HepG2 (cell line): ENCODE results near the gene MZT1. TPM values are rescaled to one million over a fixed set of nuclear protein-coding genes. Genes with fewer than 3 reads are reported as not detected.

ENCODE experiments used
- ASH2L ChIP-seq: fragments of 300-600, 200-600 bp; sonication (generic); IDR thresholded peaks from 2 replicates; pipeline ENCODE4 v1.7.0; 2017; ENCODE audit warnings: low read depth, mild to moderate bottlenecking, moderate library complexity, mixed read lengths, low read length; ENCODE audit not compliant: insufficient read length
- CHD2 ChIP-seq: IDR thresholded peaks from 2 replicates; pipeline ENCODE4 v1.6.1; 2011; ENCODE audit warnings: low read depth, low read length, improper control_type of control experiment
- DR1 ChIP-seq: sonication (generic); formaldehyde crosslinking; IDR thresholded peaks from 2 replicates; pipeline ENCODE4 v1.8.0; 2021; ENCODE audit warnings: mild to moderate bottlenecking, missing genetic modification reagents, inconsistent platforms
- FOSL2 ChIP-seq: sonication (generic); formaldehyde crosslinking; IDR thresholded peaks from 2 replicates; pipeline ENCODE4 v1.4.0; 2020; ENCODE audit warnings: missing genetic modification reagents
- FOXC1 ChIP-seq: sonication (generic); formaldehyde crosslinking; IDR thresholded peaks from 2 replicates; pipeline ENCODE4 v1.8.0; 2022; ENCODE audit warnings: mild to moderate bottlenecking, missing genetic modification reagents, borderline replicate concordance
- HES4 ChIP-seq: sonication (generic); formaldehyde crosslinking; IDR thresholded peaks from 2 replicates; pipeline ENCODE4 v1.9.0; 2021; ENCODE audit warnings: mild to moderate bottlenecking, missing genetic modification reagents, borderline replicate concordance
- KAT7 ChIP-seq: IDR thresholded peaks from 2 replicates; pipeline ENCODE4 v1.6.1; 2018; ENCODE audit warnings: borderline replicate concordance, missing compliant biosample characterization
- MIER2 ChIP-seq: IDR thresholded peaks from 2 replicates; pipeline ENCODE4 v1.6.1; 2016; ENCODE audit warnings: missing biosample characterization, missing genetic modification reagents
- NFKBIZ ChIP-seq: IDR thresholded peaks from 2 replicates; pipeline ENCODE4 v1.6.1; 2018; ENCODE audit warnings: missing genetic modification reagents, missing compliant biosample characterization
- PCBP1 ChIP-seq: fragments of 200-400 bp; formaldehyde crosslinking; IDR thresholded peaks from 2 replicates; pipeline ENCODE4 v1.6.1; 2017; ENCODE audit warnings: mild to moderate bottlenecking, low read depth, low read length, borderline replicate concordance
- RBM39 ChIP-seq: fragments of 200-400 bp; formaldehyde crosslinking; IDR thresholded peaks from one replicate; pipeline ENCODE4 v1.6.1; 2018; ENCODE audit warnings: antibody characterized with exemption, mild to moderate bottlenecking, low read depth, low read length; ENCODE audit not compliant: poor library complexity, severe bottlenecking
- RXRB ChIP-seq: IDR thresholded peaks from 2 replicates; pipeline ENCODE4 v1.6.1; 2016; ENCODE audit warnings: borderline replicate concordance, missing genetic modification reagents, missing compliant biosample characterization
- SKI ChIP-seq: fragments of 450-650 bp; IDR thresholded peaks from one replicate; pipeline ENCODE4 v1.6.1; 2018; ENCODE audit warnings: mild to moderate bottlenecking; ENCODE audit not compliant: partially characterized antibody
- UBTF ChIP-seq: sonication (generic); formaldehyde crosslinking; IDR thresholded peaks from 2 replicates; pipeline ENCODE4 v1.4.0; 2020; ENCODE audit warnings: mild to moderate bottlenecking, missing genetic modification reagents
- ZFP41 ChIP-seq: sonication (generic); formaldehyde crosslinking; IDR thresholded peaks from 2 replicates; pipeline ENCODE4 v1.4.0; 2020; ENCODE audit warnings: mild to moderate bottlenecking, missing genetic modification reagents, borderline replicate concordance
- ZNF234 ChIP-seq: sonication (generic); formaldehyde crosslinking; conservative IDR thresholded peaks from 2 replicates; pipeline ENCODE4 v1.5.1; 2020; ENCODE audit warnings: mild to moderate bottlenecking, missing genetic modification reagents
- ZNF329 ChIP-seq: sonication (generic); formaldehyde crosslinking; IDR thresholded peaks from 2 replicates; pipeline ENCODE4 v1.9.0; 2021; ENCODE audit warnings: low read depth, mild to moderate bottlenecking, missing genetic modification reagents
- ZNF331 ChIP-seq: sonication (generic); formaldehyde crosslinking; IDR thresholded peaks from 2 replicates; pipeline ENCODE4 v1.4.0; 2020; ENCODE audit warnings: missing genetic modification reagents
- ZNF431 ChIP-seq: sonication (generic); formaldehyde crosslinking; IDR thresholded peaks from 2 replicates; pipeline ENCODE4 v1.9.0; 2022; ENCODE audit warnings: missing genetic modification reagents, low read depth, mild to moderate bottlenecking, borderline replicate concordance
- ZNF496 ChIP-seq: sonication (generic); formaldehyde crosslinking; IDR thresholded peaks from 2 replicates; pipeline ENCODE4 v1.8.1; 2023; ENCODE audit warnings: mild to moderate bottlenecking, moderate library complexity, missing genetic modification reagents; ENCODE audit not compliant: insufficient replicate concordance
- ZNF562 ChIP-seq: sonication (generic); formaldehyde crosslinking; IDR thresholded peaks from 2 replicates; pipeline ENCODE4 v1.8.0; 2022; ENCODE audit warnings: missing genetic modification reagents, borderline replicate concordance
- ZNF674 ChIP-seq: sonication (generic); formaldehyde crosslinking; IDR thresholded peaks from 2 replicates; pipeline ENCODE4 v1.5.0; 2020; ENCODE audit warnings: low read depth, mild to moderate bottlenecking, missing genetic modification reagents
- ZSCAN21 ChIP-seq: sonication (generic); formaldehyde crosslinking; IDR thresholded peaks from 2 replicates; pipeline ENCODE4 v1.8.0; 2022; ENCODE audit warnings: mild to moderate bottlenecking, missing genetic modification reagents, moderate library complexity, borderline replicate concordance
- polyA plus RNA-seq, 8 experiments: library from polyadenylated mRNA; depleted of rRNA in 3 of 8; stranded (reverse) in 7 of 8; unstranded in 1 of 8; fragments of >200 nt; fragmentation: Illumina TruSeq in 4 of 8; extraction: Trizol in 4 of 8; gene quantifications; 2 replicates each; pipeline versions ENCODE4 v1.2.1 to v1.2.3, GENCODE V29; 2011 to 2016; ENCODE audit warnings: low read depth in 4 of 8, missing spikeins in 1 of 8, mixed read lengths in 1 of 8; ENCODE audit not compliant: insufficient read depth in 1 of 8
- total RNA-seq, 5 experiments: library from RNA; depleted of rRNA; stranded (reverse); fragments of >200 nt; fragmentation: Illumina TruSeq; extraction: Trizol; gene quantifications; 2 replicates each; pipeline ENCODE4 v1.2.3, GENCODE V29; 2016; ENCODE audit warnings: low read depth in 1 of 5
- TF ChIP-seq, protein P1 (sequence below): sonication (generic); formaldehyde crosslinking; conservative IDR thresholded peaks from 2 replicates; pipeline ENCODE4 v1.4.0; 2020; ENCODE audit warnings: missing genetic modification reagents
- TF ChIP-seq, protein P2 (sequence below): sonication (generic); formaldehyde crosslinking; IDR thresholded peaks from 2 replicates; pipeline ENCODE4 v1.5.0; 2020; ENCODE audit warnings: missing genetic modification reagents

The MZT1 gene
- total and polyA plus RNA-seq, 2 of the 13 experiments (the other 11 are each of a cell fraction or from before 2014, with no cell fraction given), result 11.7 to 17.2 TPM

GRCh38 chr13:72727417-72728289 lies at the start of gene MZT1, which contains the start of gene BORA (continued):
- TF ChIP-seq, protein P1, sequence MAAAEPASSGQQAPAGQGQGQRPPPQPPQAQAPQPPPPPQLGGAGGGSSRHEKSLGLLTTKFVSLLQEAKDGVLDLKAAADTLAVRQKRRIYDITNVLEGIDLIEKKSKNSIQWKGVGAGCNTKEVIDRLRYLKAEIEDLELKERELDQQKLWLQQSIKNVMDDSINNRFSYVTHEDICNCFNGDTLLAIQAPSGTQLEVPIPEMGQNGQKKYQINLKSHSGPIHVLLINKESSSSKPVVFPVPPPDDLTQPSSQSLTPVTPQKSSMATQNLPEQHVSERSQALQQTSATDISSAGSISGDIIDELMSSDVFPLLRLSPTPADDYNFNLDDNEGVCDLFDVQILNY, result peak; percentile 98
- TF ChIP-seq ZNF562 (CRISPR knock-in tag) (peak; percentile 98), UBTF (CRISPR knock-in tag) (peak; percentile 59; the same call in 1 of the 2 replicates), RXRB (CRISPR knock-in tag) (peak; percentile 73), HES4 (CRISPR knock-in tag) (no peak), ASH2L (peak; percentile 82), PCBP1 (peak; percentile 70; the same call in 1 of the 2 replicates), ZNF431 (CRISPR knock-in tag) (peak; percentile 89; the same call in 1 of the 2 replicates), NFKBIZ (CRISPR knock-in tag) (no peak; the same call in 1 of the 2 replicates), SKI (no peak), FOSL2 (CRISPR knock-in tag) (peak; percentile 48; the same call in 1 of the 2 replicates), KAT7 (CRISPR knock-in tag) (peak; percentile 86), FOXC1 (CRISPR knock-in tag) (peak; percentile 91; the same call in 1 of the 2 replicates), CHD2 (peak; percentile 46; the same call in 1 of the 2 replicates), ZNF331 (CRISPR knock-in tag) (0 out of 2 replicates have a peak, but pooled peaks have one; percentile 58), ZNF496 (peak; percentile 88), MIER2 (CRISPR knock-in tag) (no peak), ZNF234 (no peak), ZNF329 (CRISPR knock-in tag) (peak; percentile 63; the same call in 1 of the 2 replicates), DR1 (CRISPR knock-in tag) (peak; percentile 95), ZFP41 (CRISPR knock-in tag) (peak; percentile 86; the same call in 1 of the 2 replicates), ZSCAN21 (CRISPR knock-in tag) (peak; percentile 99), ZNF674 (CRISPR knock-in tag) (0 out of 2 replicates have a peak, but pooled peaks have one; percentile 38), RBM39 (no peak)
- TF ChIP-seq, protein P2, sequence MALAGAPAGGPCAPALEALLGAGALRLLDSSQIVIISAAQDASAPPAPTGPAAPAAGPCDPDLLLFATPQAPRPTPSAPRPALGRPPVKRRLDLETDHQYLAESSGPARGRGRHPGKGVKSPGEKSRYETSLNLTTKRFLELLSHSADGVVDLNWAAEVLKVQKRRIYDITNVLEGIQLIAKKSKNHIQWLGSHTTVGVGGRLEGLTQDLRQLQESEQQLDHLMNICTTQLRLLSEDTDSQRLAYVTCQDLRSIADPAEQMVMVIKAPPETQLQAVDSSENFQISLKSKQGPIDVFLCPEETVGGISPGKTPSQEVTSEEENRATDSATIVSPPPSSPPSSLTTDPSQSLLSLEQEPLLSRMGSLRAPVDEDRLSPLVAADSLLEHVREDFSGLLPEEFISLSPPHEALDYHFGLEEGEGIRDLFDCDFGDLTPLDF (CRISPR knock-in tag), result peak; percentile 92
